Sigmoid colon (tissue), 4 donors: ENCODE data around the gene VDR.

Experiments
- CTCF ChIP-seq, 4 experiments: fragments of 450-650 bp in 3 of 4; fragments of 200-600 bp in 1 of 4; IDR thresholded peaks; one replicate each; pipeline ENCODE4 v1.5.1; 2016 to 2019; ENCODE audit warnings: antibody characterized with exemption in 4 of 4, mild to moderate bottlenecking in 3 of 4, moderate library complexity in 2 of 4
- POLR2A ChIP-seq, 2 donors: fragments of 450-650 bp; IDR thresholded peaks; one replicate each; pipeline ENCODE4 v1.6.1; 2016; ENCODE audit warnings: antibody characterized with exemption in 2 of 2, mild to moderate bottlenecking in 2 of 2, moderate library complexity in 2 of 2
- POLR2AphosphoS5 ChIP-seq, 4 donors: sonication (generic); formaldehyde crosslinking; IDR thresholded peaks; one replicate each; pipeline ENCODE4 v1.6.1; 2017; ENCODE audit warnings: antibody characterized with exemption in 4 of 4

- TF ChIP-seq CTCF (IDR thresholded peaks at IDR 0.05) (no peak), POLR2A (IDR thresholded peaks at IDR 0.05) (no peak), POLR2AphosphoS5 (IDR thresholded peaks at IDR 0.05) (no peak)
Measured at GRCh38 chr12:47935184-47935583, 30.4 kb upstream of the VDR start.
